DND-41 (cell line): ENCODE measurements around the gene CC2D1A.
A peak's percentile ranks its signal among the peaks of the same experiment; 100 is the strongest.

Source experiments
- ATAC-seq: fragments of 200-7000 bp; cut with Tn5 transposase; 3 replicates; pipeline ENCODE4 v1.9.1; 2021; ENCODE audit warnings: low read depth; ENCODE audit not compliant: insufficient read depth
- DNase-seq: peaks from one replicate; pipeline ENCODE4 v3.0.0-alpha.2; 2020
- H2AFZ ChIP-seq: 2 replicates; pipeline ENCODE4 v1.6.0; 2012; ENCODE audit warnings: low read depth, low read length
- H3K27ac ChIP-seq: 2 replicates; pipeline ENCODE4 v1.5.1; 2012; ENCODE audit warnings: low read length, inconsistent platforms
- H3K27me3 ChIP-seq: fragments of 200-600 bp; sonication (generic); 2 replicates; pipeline ENCODE4 v1.6.0; 2012; ENCODE audit warnings: low read length, mild to moderate bottlenecking, inconsistent platforms; ENCODE audit not compliant: insufficient read depth, poor library complexity
- H3K36me3 ChIP-seq: 2 replicates; pipeline ENCODE4 v1.5.1; 2012; ENCODE audit warnings: low read length, inconsistent platforms; ENCODE audit not compliant: insufficient read depth
- H3K4me1 ChIP-seq: 2 replicates; pipeline ENCODE4 v1.5.1; 2012; ENCODE audit warnings: mild to moderate bottlenecking, low read length; ENCODE audit not compliant: insufficient read depth
- H3K4me2 ChIP-seq: 2 replicates; pipeline ENCODE4 v1.6.0; 2012; ENCODE audit warnings: mild to moderate bottlenecking, moderate library complexity, low read length, inconsistent platforms; ENCODE audit not compliant: insufficient read depth
- H3K4me3 ChIP-seq, 2 experiments: fragments of 200-600 bp in 1 of 2; shearing (Covaris generic) in 1 of 2; 2 replicates each; pipeline ENCODE4 v1.5.1; 2012 to 2016; ENCODE audit warnings: inconsistent platforms in 2 of 2, low read length in 2 of 2, mild to moderate bottlenecking in 2 of 2, low read depth in 1 of 2, moderate library complexity in 1 of 2
- H3K79me2 ChIP-seq: 2 replicates; pipeline ENCODE4 v1.6.0; 2012; ENCODE audit warnings: low read length, inconsistent platforms; ENCODE audit not compliant: insufficient read depth
- H3K9ac ChIP-seq: 2 replicates; pipeline ENCODE4 v1.6.0; 2012; ENCODE audit warnings: low read depth, mild to moderate bottlenecking, inconsistent platforms, low read length, moderate library complexity
- H3K9me3 ChIP-seq: 2 replicates; pipeline ENCODE4 v1.5.1; 2012; ENCODE audit warnings: low read length, moderate library complexity, mild to moderate bottlenecking, inconsistent platforms; ENCODE audit not compliant: insufficient read depth, severe bottlenecking
- H4K20me1 ChIP-seq: 2 replicates; pipeline ENCODE4 v1.6.0; 2012; ENCODE audit warnings: low read length; ENCODE audit not compliant: insufficient read depth
- EZH2 ChIP-seq: IDR thresholded peaks from 3 replicates; pipeline ENCODE4 v1.6.1; 2012; ENCODE audit warnings: borderline replicate concordance, low read depth, mild to moderate bottlenecking, moderate library complexity, low read length, inconsistent platforms; ENCODE audit not compliant: severe bottlenecking
- TF ChIP-seq, protein P1 (sequence below): IDR thresholded peaks from 2 replicates; pipeline ENCODE4 v1.5.1; 2012; ENCODE audit warnings: borderline replicate concordance, low read length, moderate library complexity, mild to moderate bottlenecking; ENCODE audit not compliant: poor library complexity, severe bottlenecking; ENCODE audit errors: extremely low read depth

The CC2D1A gene

GRCh38 chr19:13860679-13861391 is 45.2 kb upstream of the CC2D1A start:
- Histone ChIP-seq H3K4me2 (no peak overlapping the region), H3K27me3 (peaks cover 5% of the 10 kb centered on the region), H3K36me3 (no peaks in the 10 kb centered on the region), H3K9ac (no peak overlapping the region), H3K4me3 (no peak overlapping the region), H3K27ac (no peak overlapping the region), H3K9me3 (no peaks in the 10 kb centered on the region), H2AFZ (no peak overlapping the region), H4K20me1 (no peaks in the 10 kb centered on the region), H3K79me2 (no peaks in the 10 kb centered on the region), H3K4me1 (peaks cover 18% of the 10 kb centered on the region)
- DNase-seq (no peak), ATAC-seq (no peak)
- TF ChIP-seq EZH2: no peak
- TF ChIP-seq, protein P1, sequence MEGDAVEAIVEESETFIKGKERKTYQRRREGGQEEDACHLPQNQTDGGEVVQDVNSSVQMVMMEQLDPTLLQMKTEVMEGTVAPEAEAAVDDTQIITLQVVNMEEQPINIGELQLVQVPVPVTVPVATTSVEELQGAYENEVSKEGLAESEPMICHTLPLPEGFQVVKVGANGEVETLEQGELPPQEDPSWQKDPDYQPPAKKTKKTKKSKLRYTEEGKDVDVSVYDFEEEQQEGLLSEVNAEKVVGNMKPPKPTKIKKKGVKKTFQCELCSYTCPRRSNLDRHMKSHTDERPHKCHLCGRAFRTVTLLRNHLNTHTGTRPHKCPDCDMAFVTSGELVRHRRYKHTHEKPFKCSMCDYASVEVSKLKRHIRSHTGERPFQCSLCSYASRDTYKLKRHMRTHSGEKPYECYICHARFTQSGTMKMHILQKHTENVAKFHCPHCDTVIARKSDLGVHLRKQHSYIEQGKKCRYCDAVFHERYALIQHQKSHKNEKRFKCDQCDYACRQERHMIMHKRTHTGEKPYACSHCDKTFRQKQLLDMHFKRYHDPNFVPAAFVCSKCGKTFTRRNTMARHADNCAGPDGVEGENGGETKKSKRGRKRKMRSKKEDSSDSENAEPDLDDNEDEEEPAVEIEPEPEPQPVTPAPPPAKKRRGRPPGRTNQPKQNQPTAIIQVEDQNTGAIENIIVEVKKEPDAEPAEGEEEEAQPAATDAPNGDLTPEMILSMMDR: no peak

DNA sequence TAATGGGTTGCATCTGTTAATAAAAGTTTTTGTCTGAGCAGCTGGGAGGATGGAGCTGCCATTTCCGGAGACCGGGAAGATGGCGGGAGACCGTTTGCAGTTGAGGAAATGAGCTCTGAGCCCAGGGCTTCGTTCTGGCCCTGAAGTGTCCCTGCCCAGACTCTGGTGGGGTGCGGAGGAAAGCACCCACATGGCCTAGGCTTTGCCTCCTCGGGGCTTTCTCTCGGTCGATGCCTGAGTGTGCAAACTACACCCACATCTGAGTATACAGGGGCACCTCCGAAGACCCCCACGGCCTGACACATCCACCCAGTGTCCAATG is 44.6 kb upstream of the CC2D1A start:
- Histone ChIP-seq H3K4me2 (peak overlapping the region; percentile 88), H3K36me3 (no peaks in the 10 kb centered on the region), H4K20me1 (peaks cover under 1% of the 10 kb centered on the region; the same call in 1 of the 2 replicates), H3K27me3 (peaks cover 5% of the 10 kb centered on the region), H3K27ac (no peak overlapping the region), H2AFZ (no peak overlapping the region), H3K9ac (no peak overlapping the region), H3K4me1 (peaks cover 22% of the 10 kb centered on the region), H3K79me2 (peaks cover 5% of the 10 kb centered on the region), H3K4me3 (no peak overlapping the region; a peak in 1 of 4 replicates), H3K9me3 (no peaks in the 10 kb centered on the region)
- DNase-seq (no peak), ATAC-seq (no peak)
- TF ChIP-seq, protein P1: no peak
- no peak for TF ChIP-seq EZH2

DNA sequence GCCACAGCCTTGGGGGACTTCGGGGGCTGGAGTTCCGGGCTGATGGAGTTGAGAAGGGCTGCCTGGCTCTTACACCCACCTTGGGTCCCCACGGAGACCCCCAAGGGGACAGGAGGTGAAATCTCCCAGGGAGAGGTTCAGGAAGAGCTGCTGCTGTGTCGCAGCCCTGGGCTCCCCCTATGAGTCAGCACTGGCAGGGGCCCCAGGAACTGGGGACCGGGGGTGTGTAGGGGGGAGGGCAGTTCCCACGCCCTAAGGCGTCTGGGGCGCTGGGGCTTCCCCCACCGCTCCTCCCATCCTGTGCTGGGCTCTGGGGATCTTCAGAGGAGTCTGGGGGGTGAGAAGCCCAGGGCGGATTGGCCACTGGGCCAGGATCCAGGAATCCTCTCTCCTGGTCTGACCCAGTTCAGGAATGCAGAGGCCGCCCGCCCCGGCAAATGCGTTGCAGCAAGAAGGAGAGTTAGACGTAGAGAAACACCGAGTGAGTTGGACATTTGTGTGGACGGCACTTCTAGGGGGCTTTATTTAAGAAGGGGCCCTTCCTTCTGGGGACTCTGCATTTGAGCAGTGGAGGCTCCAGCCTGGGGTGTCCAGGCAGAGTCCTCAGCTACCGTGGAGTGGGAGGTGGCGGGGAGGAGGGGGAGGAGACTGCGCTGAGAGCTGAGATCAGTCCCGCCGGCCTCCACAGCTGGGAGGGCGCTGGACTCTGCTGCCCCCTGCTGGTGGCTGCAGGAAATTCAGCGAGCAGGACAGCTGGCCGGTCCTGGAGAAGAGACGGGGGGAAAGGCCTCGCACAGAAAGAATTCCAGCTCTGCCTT is 44.1 kb upstream of the CC2D1A start:
- DNase-seq: peak; percentile 81
- peak; percentile 80 for ATAC-seq
- H3K27me3 ChIP-seq: peaks cover 5% of the 10 kb centered on the region
- peaks cover 10% of the 10 kb centered on the region for H3K79me2 ChIP-seq
- no peaks in the 10 kb centered on the region for H3K36me3 ChIP-seq
- H3K9me3 ChIP-seq: no peaks in the 10 kb centered on the region
- H3K9ac ChIP-seq: peak overlapping the region; percentile 51
- H3K4me3 ChIP-seq: peak overlapping the region; percentile 15 to 59; a peak in 3 of 4 replicates
- peak overlapping the region; percentile 88 for H3K4me2 ChIP-seq
- H3K27ac ChIP-seq: peak overlapping the region; percentile 4; the same call in 1 of the 2 replicates
- H2AFZ ChIP-seq: peak overlapping the region; percentile 67
- no peak for TF ChIP-seq EZH2
- TF ChIP-seq, protein P1: peak; percentile 92
- H3K4me1 ChIP-seq: peaks cover 26% of the 10 kb centered on the region
- peaks cover 4% of the 10 kb centered on the region; the same call in 1 of the 2 replicates for H4K20me1 ChIP-seq
